ENCODE results near the gene LRMDA. TPM values are rescaled to one million over a fixed set of nuclear protein-coding genes. Genes with fewer than 3 reads are reported as not detected.

LRMDA gene
- total RNA-seq, 1 donor from 2014 or later: not detected

DNA sequence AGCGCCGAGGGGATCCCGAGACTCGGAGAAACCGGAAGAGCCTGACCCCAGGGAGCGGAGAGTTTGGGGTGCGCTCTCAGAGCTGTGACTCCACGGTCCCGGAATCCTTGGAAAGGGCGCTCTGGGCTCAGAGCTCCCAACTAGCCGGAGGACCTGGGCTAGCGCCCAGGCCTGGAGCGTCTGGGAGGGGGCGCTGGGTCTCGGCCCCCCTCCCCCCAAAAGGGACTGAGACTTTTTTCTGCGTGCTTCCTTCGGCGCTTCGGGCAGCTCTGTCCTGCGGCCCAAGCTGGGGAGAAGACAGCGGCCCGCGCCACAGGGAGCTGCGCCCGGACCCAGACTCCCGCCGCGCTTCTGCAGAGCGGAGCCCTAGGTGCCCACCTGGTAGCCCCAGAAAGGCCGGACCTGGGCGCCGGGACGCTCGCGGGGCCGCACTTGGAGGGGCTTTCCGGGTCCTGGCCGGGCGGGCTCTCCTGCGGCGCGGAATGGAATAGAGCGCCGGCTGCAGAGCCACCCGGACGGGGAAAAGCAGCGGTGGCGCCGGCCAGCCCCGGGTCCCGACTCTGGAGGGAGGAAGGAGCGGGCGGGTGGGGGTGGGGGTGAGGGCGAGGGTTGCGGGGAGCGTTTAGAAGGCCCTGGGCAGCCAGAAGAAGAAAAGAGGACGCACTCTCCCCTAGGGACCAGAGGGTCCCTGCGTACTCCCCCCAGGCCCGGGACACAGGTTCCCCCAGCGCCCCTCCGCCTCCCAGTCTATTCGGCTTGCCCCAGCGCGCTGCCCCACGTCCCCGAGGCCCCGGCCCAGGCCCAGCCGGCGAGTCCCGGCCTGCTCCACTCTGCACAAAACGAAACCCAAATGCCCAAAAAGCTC is 34.6 kb upstream of the LRMDA start:
- CTCF ChIA-PET: no interaction called here
- DNase-seq (no peak), ATAC-seq (ENCODE audit: low read depth) (no peak)
- H3K27me3 Mint-ChIP-seq: peaks cover 42% of the 10 kb centered on the region
- POLR2A ChIA-PET: no interaction called here
- H3K27ac Mint-ChIP-seq: no peak overlapping the region
- no peak overlapping the region for H3K4me3 Mint-ChIP-seq
- intact Hi-C loops (cut with micrococcal nuclease): no loop called here
- H3K36me3 Mint-ChIP-seq (ENCODE audit: low read depth): no peaks in the 10 kb centered on the region
- no peaks in the 10 kb centered on the region for H3K9me3 Mint-ChIP-seq
- no peak for TF ChIP-seq CTCF (IDR thresholded peaks at IDR 0.05)
- H3K4me1 Mint-ChIP-seq: peaks cover 13% of the 10 kb centered on the region

GRCh38 chr10:75397496-75398199 is 33.8 kb upstream of the LRMDA start:
- no peak overlapping the region for H3K4me3 Mint-ChIP-seq
- ChIA-PET CTCF (no interaction called here), POLR2A (no interaction called here)
- no peak for ATAC-seq (ENCODE audit: low read depth)
- H3K27ac Mint-ChIP-seq: no peak overlapping the region
- H3K36me3 Mint-ChIP-seq (ENCODE audit: low read depth): no peaks in the 10 kb centered on the region
- no peaks in the 10 kb centered on the region for H3K9me3 Mint-ChIP-seq
- TF ChIP-seq CTCF (IDR thresholded peaks at IDR 0.05): no peak
- intact Hi-C loops (cut with micrococcal nuclease): no loop called here
- H3K27me3 Mint-ChIP-seq: peaks cover 40% of the 10 kb centered on the region
- DNase-seq: no peak
- H3K4me1 Mint-ChIP-seq: peaks cover 20% of the 10 kb centered on the region

DNA sequence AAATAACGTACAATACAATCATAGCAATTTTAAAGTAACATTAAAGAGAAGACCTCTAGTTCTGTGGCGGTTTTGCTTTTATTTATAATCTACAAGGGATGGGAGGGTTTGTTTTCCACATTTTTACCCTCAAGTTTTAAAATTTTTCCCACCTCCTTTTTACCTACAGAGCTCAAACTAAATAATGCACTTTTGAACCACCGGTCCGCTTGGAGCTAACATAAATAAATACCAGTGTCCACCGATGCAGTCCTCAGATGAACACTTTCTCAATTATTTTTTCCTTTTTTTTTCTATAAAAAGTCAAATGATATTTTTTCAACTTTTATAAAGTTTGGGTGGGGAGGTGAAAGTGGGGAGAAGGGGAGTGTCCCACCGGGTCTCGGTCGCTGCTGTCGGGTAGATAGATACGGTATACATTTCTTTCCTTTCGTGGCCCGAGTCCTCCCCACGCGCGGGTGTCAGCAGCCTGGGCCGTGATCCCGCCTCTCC is 33.2 kb upstream of the LRMDA start:
- POLR2A ChIA-PET: no interaction called here
- ATAC-seq (ENCODE audit: low read depth): no peak
- DNase-seq: no peak
- intact Hi-C loops (cut with micrococcal nuclease): no loop called here
- Mint-ChIP-seq H3K27ac (no peak overlapping the region), H3K27me3 (peaks cover 43% of the 10 kb centered on the region), H3K9me3 (no peaks in the 10 kb centered on the region), H3K4me1 (peaks cover 26% of the 10 kb centered on the region), H3K4me3 (no peak overlapping the region), H3K36me3 (ENCODE audit: low read depth) (no peaks in the 10 kb centered on the region)
- no peak for TF ChIP-seq CTCF (IDR thresholded peaks at IDR 0.05)
- CTCF ChIA-PET: no interaction called here

- H3K4me3 Mint-ChIP-seq: no peak overlapping the region
- DNase-seq (no peak), ATAC-seq (ENCODE audit: low read depth) (no peak)
- H3K9me3 Mint-ChIP-seq: no peaks in the 10 kb centered on the region
- ChIA-PET POLR2A (no interaction called here), CTCF (no interaction called here)
- intact Hi-C loops (cut with micrococcal nuclease): no loop called here
- no peak overlapping the region for H3K27ac Mint-ChIP-seq
- TF ChIP-seq CTCF (IDR thresholded peaks at IDR 0.05): no peak
- H3K27me3 Mint-ChIP-seq: peaks cover 44% of the 10 kb centered on the region
- H3K4me1 Mint-ChIP-seq: peaks cover 29% of the 10 kb centered on the region
- no peaks in the 10 kb centered on the region for H3K36me3 Mint-ChIP-seq (ENCODE audit: low read depth)
Measured at GRCh38 chr10:75398692-75399460, 32.5 kb upstream of the LRMDA start.

All from activated B cell treated with CpG ODN at 0.5 μM for 24 hours (primary cell).